Activated CD8-positive, alpha-beta T cell treated with anti-CD3 and anti-CD28 coated beads for 36 hours (primary cell): Measurements from ENCODE around the gene HIBADH. TPM values are rescaled to one million over a fixed set of nuclear protein-coding genes. Genes with fewer than 3 reads are reported as not detected.

ENCODE experiments used
- ATAC-seq: fragments of 200-7000 bp; cut with Tn5 transposase; one replicate; pipeline ENCODE4 v1.10.0; 2021; ENCODE audit warnings: mild to moderate bottlenecking, moderate library complexity
- CTCF ChIA-PET: fragments of 350-600 bp; sonication (Branson Sonifier 250); formaldehyde crosslinking; loops from one replicate; lab custom pipeline; 2021; ENCODE audit warnings: antibody characterized with exemption; lab: Charles Lee
- POLR2A ChIA-PET: fragments of 350-600 bp; sonication (Branson Sonifier 250); formaldehyde crosslinking; loops from one replicate; lab custom pipeline; 2021; ENCODE audit warnings: antibody characterized with exemption; lab: Charles Lee
- DNase-seq: peaks from one replicate; pipeline ENCODE4 v3.0.0-alpha.2; 2020
- H3K27ac Mint-ChIP-seq: one replicate; pipeline ENCODE4 v1.8.0; 2021; ENCODE audit warnings: mild to moderate bottlenecking, mixed read lengths
- H3K27me3 Mint-ChIP-seq: one replicate; pipeline ENCODE4 v1.8.0; 2021; ENCODE audit warnings: mixed read lengths
- H3K36me3 Mint-ChIP-seq: one replicate; pipeline ENCODE4 v1.8.0; 2021; ENCODE audit warnings: low read depth, mixed read lengths
- H3K4me1 Mint-ChIP-seq: one replicate; pipeline ENCODE4 v1.8.0; 2021; ENCODE audit warnings: low read depth, mixed read lengths
- H3K4me3 Mint-ChIP-seq: one replicate; pipeline ENCODE4 v1.8.0; 2021; ENCODE audit warnings: mild to moderate bottlenecking, moderate library complexity, mixed read lengths
- H3K9me3 Mint-ChIP-seq: one replicate; pipeline ENCODE4 v1.8.0; 2021; ENCODE audit warnings: mixed read lengths
- CTCF ChIP-seq: fragments of 200-600 bp; IDR thresholded peaks from one replicate; pipeline ENCODE4 v1.8.0; 2022; ENCODE audit warnings: antibody characterized with exemption, mild to moderate bottlenecking
- intact Hi-C: fragments of 100-400 bp; cut with micrococcal nuclease; formaldehyde crosslinking; loops from one replicate; pipeline ENCODE4 v1.10.0; 2022
- total RNA-seq, 2 experiments: library from RNA; stranded (reverse); gene quantifications; one replicate each; pipeline ENCODE4 v1.2.3, GENCODE V29; 2021

The HIBADH gene
- 10 to 100 TPM; 20.7 to 20.9 TPM for total RNA-seq

- Mint-ChIP-seq H3K36me3 (no peaks in the 10 kb centered on the region), H3K9me3 (no peaks in the 10 kb centered on the region), H3K4me1 (peaks cover 24% of the 10 kb centered on the region), H3K27ac (peak within 1 kb of the TSS; percentile 86), H3K27me3 (no peaks in the 10 kb centered on the region), H3K4me3 (peak within 1 kb of the TSS; percentile 80)
- POLR2A ChIA-PET: interaction anchor here (1.3 to 2.4 kb wide), 2 partner anchors 8 to 78 kb away, joined by 6 to 16 read pairs; partner anchors contain the start of gene TAX1BP1
- DNase-seq: peak; percentile 96
- intact Hi-C loops: loop anchor here (2.0 kb wide), 1 partner anchor 78 kb away; the partner anchor contains the start of gene TAX1BP1
- CTCF ChIA-PET: interaction anchor here (0.7 to 1.9 kb wide), 4 partner anchors 9 to 115 kb away, joined by 3 to 6 read pairs (median 4); no protein-coding TSS in a partner anchor
- peak; percentile 98 for ATAC-seq
- TF ChIP-seq CTCF: no peak
These were observed at the start of gene HIBADH for GRCh38 chr7:27662490-27663205. TSS of gene HIBADH (minus strand) at chr7:27662883. CDS start at chr7:27662788, 95 bp downstream.

DNA sequence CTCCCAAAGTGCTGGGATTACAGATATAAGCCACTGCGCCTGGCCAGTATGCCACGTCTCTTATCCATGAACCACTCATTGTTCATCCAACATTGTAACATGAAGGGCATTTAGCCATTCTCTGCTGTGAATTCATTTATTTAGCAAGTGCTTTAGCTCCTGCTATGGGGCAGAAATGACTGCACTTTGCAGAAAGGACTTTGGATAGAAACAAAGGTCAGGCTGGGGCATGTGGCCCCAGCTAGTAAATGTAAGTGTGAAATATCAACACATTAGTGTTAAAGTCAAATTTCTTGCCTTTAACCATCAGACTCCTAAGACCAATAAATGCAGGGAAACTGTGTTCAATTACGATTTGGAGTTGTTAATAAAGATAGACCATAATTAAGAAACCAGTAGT is 49.5 kb upstream of the HIBADH start:
- H3K36me3 Mint-ChIP-seq: no peaks in the 10 kb centered on the region
- ChIA-PET POLR2A (no interaction called here), CTCF (no interaction called here)
- ATAC-seq: no peak
- no peak overlapping the region for H3K4me3 Mint-ChIP-seq
- H3K4me1 Mint-ChIP-seq: no peaks in the 10 kb centered on the region
- peaks cover 2% of the 10 kb centered on the region for H3K27me3 Mint-ChIP-seq
- intact Hi-C loops: no loop called here
- H3K9me3 Mint-ChIP-seq: no peaks in the 10 kb centered on the region
- TF ChIP-seq CTCF: no peak
- H3K27ac Mint-ChIP-seq: no peak overlapping the region
- DNase-seq: no peak

- Mint-ChIP-seq H3K27ac (no peak overlapping the region), H3K9me3 (no peaks in the 10 kb centered on the region), H3K4me3 (no peak overlapping the region), H3K4me1 (no peaks in the 10 kb centered on the region), H3K27me3 (peaks cover 1% of the 10 kb centered on the region), H3K36me3 (no peaks in the 10 kb centered on the region)
- peak; percentile 39 for ATAC-seq
- ChIA-PET POLR2A (no interaction called here), CTCF (interaction anchor here (0.6 to 1.6 kb wide), 3 partner anchors 113 to 513 kb away, joined by 3 to 4 read pairs (median 3); no protein-coding TSS in a partner anchor)
- no peak for DNase-seq
- intact Hi-C loops: no loop called here
- no peak for TF ChIP-seq CTCF
These were observed 46.7 kb upstream of the HIBADH start for GRCh38 chr7:27709137-27710075.

DNA sequence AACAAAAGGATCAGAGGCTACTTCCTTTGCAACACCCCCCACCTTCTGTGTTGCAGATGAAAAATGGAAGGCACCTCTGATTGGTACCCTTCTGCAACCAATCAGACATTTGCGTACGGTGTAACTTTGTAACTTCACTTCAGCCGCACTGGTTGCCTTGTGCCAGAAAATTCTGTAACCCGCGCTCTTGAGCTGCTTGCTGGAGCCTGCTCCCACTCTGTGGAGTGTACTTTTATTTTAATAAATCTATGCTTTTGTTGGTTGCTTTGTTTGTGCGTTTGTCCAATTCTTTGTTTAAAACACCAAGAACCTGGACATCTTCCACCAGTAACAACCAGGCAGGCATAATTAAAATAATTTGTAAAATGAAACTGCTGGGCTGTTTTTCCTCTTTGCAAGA is 45.8 kb upstream of the HIBADH start:
- ChIA-PET POLR2A (no interaction called here), CTCF (interaction anchor here (1.2 to 1.6 kb wide), 2 partner anchors 311 to 513 kb away, joined by 3 to 4 read pairs; no protein-coding TSS in a partner anchor)
- intact Hi-C loops: no loop called here
- Mint-ChIP-seq H3K4me1 (no peaks in the 10 kb centered on the region), H3K36me3 (no peaks in the 10 kb centered on the region), H3K4me3 (no peak overlapping the region), H3K9me3 (no peaks in the 10 kb centered on the region), H3K27me3 (peaks cover 1% of the 10 kb centered on the region), H3K27ac (no peak overlapping the region)
- TF ChIP-seq CTCF: no peak
- DNase-seq (no peak), ATAC-seq (no peak)
